ENCODE results near the gene NAB2. TPM values are rescaled to one million over a fixed set of nuclear protein-coding genes. Genes with fewer than 3 reads are reported as not detected.

NAB2 gene
- polyA plus RNA-seq, 3 donors: 1.00 to 8.3 (median 2.7) TPM

DNA sequence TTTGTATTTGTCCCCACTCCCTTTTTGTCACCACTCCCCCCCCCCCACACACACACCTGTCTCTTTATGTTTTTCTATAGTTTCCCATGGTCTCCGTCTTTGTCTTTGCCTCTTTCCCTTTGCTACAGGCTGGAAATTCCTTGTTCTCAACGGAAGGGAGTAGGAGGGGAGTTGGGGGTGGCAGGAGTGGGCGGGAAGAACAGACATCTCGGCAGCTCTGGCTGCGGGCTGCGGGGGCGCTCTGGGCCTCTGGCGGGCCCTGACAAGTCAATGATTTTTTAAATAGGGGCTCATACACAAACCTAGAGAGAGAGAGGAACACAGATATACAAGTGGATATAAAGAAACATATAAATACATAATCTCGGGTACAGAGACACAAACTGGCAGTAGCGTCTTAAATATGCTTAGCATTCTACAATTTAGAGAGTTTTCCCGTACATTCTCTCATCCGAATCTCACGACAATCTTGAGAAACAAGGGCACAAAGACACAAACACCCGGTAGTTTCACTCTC lies 2.4 kb upstream of the NAB2 start:
- 0% methylated on average over 10 of the region's 14 CpGs for WGBS (ENCODE audit: insufficient coverage)
- H3K36me3 ChIP-seq (replicated peaks in 1 of 2; ENCODE audit: control insufficient read depth in 1 of 2, insufficient read depth in 2 of 2, low read length in 2 of 2): peaks cover 0 to under 1% of the 10 kb centered on the region in 2 donors
- Mint-ChIP-seq H3K4me1 (peaks cover 42% of the 10 kb centered on the region), H3K4me3 (peak overlapping the region; percentile 90 to 96), H3K9me3 (peaks cover 0 to 2% (median 0%) of the 10 kb centered on the region in 7 donors), H3K27ac (peak overlapping the region; percentile 51 to 97 (median 85)), H3K27me3 (ENCODE audit: low read depth in 3 of 3) (peaks cover 0 to 12% (median 7%) of the 10 kb centered on the region in 3 donors), H3K36me3 (peaks cover 5 to 7% of the 10 kb centered on the region in 2 donors)
- no peaks in the 10 kb centered on the region for H3K27me3 ChIP-seq (ENCODE audit: control insufficient read depth in 2 of 2, insufficient read depth in 2 of 2, low read length in 2 of 2)
- peak overlapping the region; percentile 76 for H2AFZ ChIP-seq (ENCODE audit: insufficient read depth, low read depth, low read length, poor library complexity, severe bottlenecking)
- H3K27ac ChIP-seq (ENCODE audit: low read depth in 1 of 2, low read length in 2 of 2): peak overlapping the region; percentile 51 to 67
- peak in 1 of 3 donors; percentile 33 for DNase-seq
- peak overlapping the region; percentile 77 for H3K9ac ChIP-seq (ENCODE audit: insufficient read depth, low read length, poor library complexity, severe bottlenecking)
- H4K20me1 ChIP-seq (ENCODE audit: insufficient read depth, low read length): peaks cover 12% of the 10 kb centered on the region
- H3K79me2 ChIP-seq (ENCODE audit: insufficient read depth, low read length): no peaks in the 10 kb centered on the region
- H3K4me3 ChIP-seq (replicated peaks in 1 of 3; ENCODE audit: low read depth in 2 of 3, low read length in 3 of 3): peak overlapping the region; percentile 71 to 90 (median 86)
- intact Hi-C loops (cut with micrococcal nuclease): no loop called here
- peaks cover 43 to 51% of the 10 kb centered on the region in 2 donors for H3K4me1 ChIP-seq (ENCODE audit: control insufficient read depth in 1 of 2, insufficient read depth in 2 of 2, low read length in 2 of 2)
- peak overlapping the region; percentile 82 for H3K4me2 ChIP-seq (replicated peaks; ENCODE audit: extremely low read depth, low read length, poor library complexity, severe bottlenecking)
- TF ChIP-seq, protein P1, sequence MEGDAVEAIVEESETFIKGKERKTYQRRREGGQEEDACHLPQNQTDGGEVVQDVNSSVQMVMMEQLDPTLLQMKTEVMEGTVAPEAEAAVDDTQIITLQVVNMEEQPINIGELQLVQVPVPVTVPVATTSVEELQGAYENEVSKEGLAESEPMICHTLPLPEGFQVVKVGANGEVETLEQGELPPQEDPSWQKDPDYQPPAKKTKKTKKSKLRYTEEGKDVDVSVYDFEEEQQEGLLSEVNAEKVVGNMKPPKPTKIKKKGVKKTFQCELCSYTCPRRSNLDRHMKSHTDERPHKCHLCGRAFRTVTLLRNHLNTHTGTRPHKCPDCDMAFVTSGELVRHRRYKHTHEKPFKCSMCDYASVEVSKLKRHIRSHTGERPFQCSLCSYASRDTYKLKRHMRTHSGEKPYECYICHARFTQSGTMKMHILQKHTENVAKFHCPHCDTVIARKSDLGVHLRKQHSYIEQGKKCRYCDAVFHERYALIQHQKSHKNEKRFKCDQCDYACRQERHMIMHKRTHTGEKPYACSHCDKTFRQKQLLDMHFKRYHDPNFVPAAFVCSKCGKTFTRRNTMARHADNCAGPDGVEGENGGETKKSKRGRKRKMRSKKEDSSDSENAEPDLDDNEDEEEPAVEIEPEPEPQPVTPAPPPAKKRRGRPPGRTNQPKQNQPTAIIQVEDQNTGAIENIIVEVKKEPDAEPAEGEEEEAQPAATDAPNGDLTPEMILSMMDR (IDR thresholded peaks at IDR 0.05): no peak
- no peaks in the 10 kb centered on the region for H3K9me3 ChIP-seq (replicated peaks in 1 of 2; ENCODE audit: control insufficient read depth in 1 of 2, insufficient read depth in 1 of 2, low read length in 2 of 2)

DNA sequence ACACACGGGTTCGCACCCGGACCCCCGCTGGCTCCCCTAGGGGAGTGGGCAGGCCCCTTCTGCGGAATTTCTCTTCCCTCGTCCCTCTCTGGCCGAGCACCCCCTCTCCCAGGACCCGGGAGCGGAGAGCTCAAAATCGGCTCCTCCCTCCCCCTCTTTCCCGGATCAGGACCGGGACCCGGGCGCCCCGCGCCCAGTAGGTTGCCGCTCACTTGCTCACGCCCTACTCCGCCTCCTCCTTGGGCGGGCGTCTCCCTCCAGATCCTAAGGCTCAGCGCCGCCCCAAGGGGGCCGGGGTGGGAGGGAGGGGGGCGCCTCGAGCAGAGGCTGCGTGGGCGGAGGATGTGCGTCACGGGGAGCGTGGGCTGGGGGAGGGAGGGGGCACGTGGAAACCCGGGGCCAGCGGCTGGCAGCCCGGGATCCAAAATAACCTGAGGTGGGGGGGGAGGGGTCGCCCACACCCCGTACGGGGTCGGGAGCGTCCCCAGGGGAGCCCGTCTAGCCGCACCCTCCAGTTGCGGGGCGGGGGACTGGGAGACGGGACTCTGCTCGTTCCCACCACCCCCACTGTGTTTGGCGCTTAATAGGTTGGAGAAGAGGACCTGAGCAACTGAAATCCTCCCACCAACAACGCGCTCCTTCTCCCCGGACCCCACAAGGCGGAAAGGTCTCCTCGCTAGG lies 1.8 kb upstream of the NAB2 start:
- no peaks in the 10 kb centered on the region for H3K9me3 ChIP-seq (replicated peaks in 1 of 2; ENCODE audit: control insufficient read depth in 1 of 2, insufficient read depth in 1 of 2, low read length in 2 of 2)
- H3K79me2 ChIP-seq (ENCODE audit: insufficient read depth, low read length): no peaks in the 10 kb centered on the region
- Mint-ChIP-seq H3K9me3 (peaks cover 0 to 2% (median 0%) of the 10 kb centered on the region in 7 donors), H3K36me3 (peaks cover 11 to 13% of the 10 kb centered on the region in 2 donors), H3K4me1 (peaks cover 42% of the 10 kb centered on the region), H3K27ac (peak overlapping the region; percentile 94 to 98 (median 97)), H3K27me3 (ENCODE audit: low read depth in 3 of 3) (peaks cover 0 to 12% (median 10%) of the 10 kb centered on the region in 3 donors), H3K4me3 (peak overlapping the region; percentile 90 to 96)
- H3K4me3 ChIP-seq (replicated peaks in 1 of 3; ENCODE audit: low read depth in 2 of 3, low read length in 3 of 3): peak overlapping the region; percentile 71 to 90 (median 86)
- H3K4me1 ChIP-seq (ENCODE audit: control insufficient read depth in 1 of 2, insufficient read depth in 2 of 2, low read length in 2 of 2): peaks cover 43 to 51% of the 10 kb centered on the region in 2 donors
- peak overlapping the region; percentile 82 for H3K4me2 ChIP-seq (replicated peaks; ENCODE audit: extremely low read depth, low read length, poor library complexity, severe bottlenecking)
- 0% methylated on average over 9 of the region's 52 CpGs for WGBS (ENCODE audit: insufficient coverage)
- peak; percentile 59 to 81 (median 80) for DNase-seq
- intact Hi-C loops (cut with micrococcal nuclease): no loop called here
- TF ChIP-seq, protein P1 (IDR thresholded peaks at IDR 0.05): no peak
- H4K20me1 ChIP-seq (ENCODE audit: insufficient read depth, low read length): peaks cover 18% of the 10 kb centered on the region
- H3K36me3 ChIP-seq (replicated peaks in 1 of 2; ENCODE audit: control insufficient read depth in 1 of 2, insufficient read depth in 2 of 2, low read length in 2 of 2): peaks cover 1 to 6% of the 10 kb centered on the region in 2 donors
- H3K27ac ChIP-seq (ENCODE audit: low read depth in 1 of 2, low read length in 2 of 2): peak overlapping the region; percentile 88 to 96
- peak overlapping the region; percentile 76 for H2AFZ ChIP-seq (ENCODE audit: insufficient read depth, low read depth, low read length, poor library complexity, severe bottlenecking)
- no peaks in the 10 kb centered on the region for H3K27me3 ChIP-seq (ENCODE audit: control insufficient read depth in 2 of 2, insufficient read depth in 2 of 2, low read length in 2 of 2)
- H3K9ac ChIP-seq (ENCODE audit: insufficient read depth, low read length, poor library complexity, severe bottlenecking): peak overlapping the region; percentile 77
